ENCODE results near the gene MMAB.

MMAB gene

GRCh38 chr12:109601557-109601956 lies 28.3 kb upstream of the MMAB start:
- DNase-seq = no peak

GRCh38 chr12:109600995-109601394 lies 27.7 kb upstream of the MMAB start:
- no peak for DNase-seq

- no peak for DNase-seq
These were observed 27.2 kb upstream of the MMAB start for GRCh38 chr12:109600481-109600880.

- DNase-seq = no peak
These were observed 25.8 kb upstream of the MMAB start for GRCh38 chr12:109599087-109599486.

GRCh38 chr12:109598428-109598854 lies 25.1 kb upstream of the MMAB start:
- DNase-seq = no peak

GRCh38 chr12:109597795-109598427 lies 24.6 kb upstream of the MMAB start:
- peak; percentile 59 for DNase-seq

GRCh38 chr12:109597414-109597794 lies 24.1 kb upstream of the MMAB start:
- DNase-seq = no peak

- DNase-seq = no peak
These were observed 23.3 kb upstream of the MMAB start for GRCh38 chr12:109596418-109597244.

- peak; percentile 55 for DNase-seq
These were observed 22.1 kb upstream of the MMAB start for GRCh38 chr12:109595321-109595902.

GRCh38 chr12:109594556-109595317 lies 21.4 kb upstream of the MMAB start:
- no peak for DNase-seq

- no peak for DNase-seq
These were observed 19.6 kb upstream of the MMAB start for GRCh38 chr12:109592905-109593272.

GRCh38 chr12:109592195-109592904 lies 19.0 kb upstream of the MMAB start:
- DNase-seq = no peak

- no peak for DNase-seq
These were observed 17.7 kb upstream of the MMAB start for GRCh38 chr12:109591041-109591440.

- DNase-seq = no peak
These were observed 17.3 kb upstream of the MMAB start for GRCh38 chr12:109590566-109590965.

GRCh38 chr12:109589691-109590245 lies 16.5 kb upstream of the MMAB start:
- no peak for DNase-seq

- no peak for DNase-seq
These were observed 15.9 kb upstream of the MMAB start for GRCh38 chr12:109589240-109589590.

GRCh38 chr12:109588461-109589239 lies 15.3 kb upstream of the MMAB start:
- no peak for DNase-seq

GRCh38 chr12:109587921-109588320 lies 14.6 kb upstream of the MMAB start:
- DNase-seq = no peak

GRCh38 chr12:109586385-109587296 lies 13.3 kb upstream of the MMAB start:
- DNase-seq = no peak

GRCh38 chr12:109583733-109584132 lies 10.4 kb upstream of the MMAB start:
- no peak for DNase-seq

GRCh38 chr12:109582636-109583035 lies 9.3 kb upstream of the MMAB start:
- DNase-seq = no peak
